Adrenal gland (tissue), 12 donors: ENCODE data around the gene INF2. TPM values are rescaled to one million over a fixed set of nuclear protein-coding genes. Genes with fewer than 3 reads are reported as not detected.

Source experiments
- DNase-seq, 7 donors: peaks; one replicate each; pipeline ENCODE4 v3.0.0-alpha.2; 2019 to 2020
- H3K27ac ChIP-seq, 5 donors: fragments of 200-600 bp; sonication (generic) in 4 of 5; 1 replicate in 3 of 5; 2 replicates in 2 of 5; pipeline versions ENCODE4 v1.5.1 to v1.8.0; 2016 to 2020; ENCODE audit warnings: mild to moderate bottlenecking in 1 of 5
- H3K27me3 ChIP-seq: fragments of 200-600 bp; 2 replicates; pipeline ENCODE4 v1.8.0; 2021
- H3K36me3 ChIP-seq, 2 donors: fragments of 200-600 bp; replicated peaks in 1 of 2; 1 replicate in 1 of 2; 2 replicates in 1 of 2; pipeline versions ENCODE4 v1.5.1 to v1.8.0; 2018 to 2022
- H3K4me1 ChIP-seq, 2 donors: fragments of 200-600 bp; replicated peaks in 1 of 2; 1 replicate in 1 of 2; 2 replicates in 1 of 2; pipeline versions ENCODE4 v1.5.1 to v1.8.0; 2018 to 2021
- H3K4me3 ChIP-seq, 4 donors: fragments of 200-600 bp; sonication (generic) in 3 of 4; one replicate each; pipeline ENCODE4 v1.5.1; 2016 to 2018
- H3K9me3 ChIP-seq, 3 donors: fragments of 200-600 bp; sonication (generic) in 1 of 3; replicated peaks in 1 of 3; 1 replicate in 2 of 3; 2 replicates in 1 of 3; pipeline versions ENCODE4 v1.5.1 to v1.8.0; 2016 to 2021
- POLR2A ChIP-seq, 2 donors: fragments of 450-650 bp; IDR thresholded peaks; one replicate each; pipeline ENCODE4 v1.6.1; 2017; ENCODE audit warnings: antibody characterized with exemption in 2 of 2, mild to moderate bottlenecking in 2 of 2, moderate library complexity in 1 of 2
- WGBS, 4 donors: extraction: QIAGEN DNeasy Blood & Tissue Kit in 2 of 4; methylation state at CpG; one replicate each; pipeline versions ENCODE4 v1.1.5 to v1.1.7; 2013 to 2017; 5-methylcytosine and 5-hydroxymethylcytosine counted together
- intact Hi-C, 2 donors: fragments of 100-400 bp; cut with DNase I; formaldehyde crosslinking; loops; one replicate each; pipeline versions ENCODE4 v1.14.1 to v1.15.0; 2022 to 2023
- polyA plus RNA-seq, 3 donors: library from polyadenylated mRNA; stranded (reverse); fragments of 200-250 nt in 2 of 3; fragments of 350-450 nt in 1 of 3; fragmentation: Illumina TruSeq in 1 of 3; extraction: RNeasy Lipid Tissue Mini Kit (QIAGEN cat#74804) in 1 of 3; gene quantifications; one replicate each; pipeline ENCODE4 v1.2.3, GENCODE V29; 2013 to 2014
- total RNA-seq, 9 donors: library from RNA; depleted of rRNA in 4 of 9; stranded (reverse); fragments of >200 nt in 4 of 9; fragments of 120-200 nt in 1 of 9; fragmentation: NEBNext Ultra II Directional in 1 of 9; extraction: Animal tissue kit (Norgen Biotek cat#: 25700) in 1 of 9; gene quantifications; one replicate each; pipeline versions ENCODE4 v1.1.0 to v1.2.4, GENCODE V29; 2013 to 2023
- TF ChIP-seq, protein P1 (sequence below), 6 experiments: fragments of 450-650 bp in 4 of 6; fragments of 200-600 bp in 2 of 6; sonication (generic) in 1 of 6; IDR thresholded peaks; 1 replicate in 5 of 6; 2 replicates in 1 of 6; pipeline versions ENCODE4 v1.5.1 to v1.8.0; 2016 to 2021; ENCODE audit warnings: antibody characterized with exemption in 6 of 6, mild to moderate bottlenecking in 2 of 6, moderate library complexity in 1 of 6
- donor health status: healthy with polysubstance abuse.
- donor health status: Bipolar disorder and iron deficiency.
- donor health status: DM: yes; HTN: yes; CAD: no.
- donor health status: DM: no; HTN: no; CAD: no.
- donor health status: DM: no; HTN: no; CAD: no.
- donor health status: DM: yes; HTN: yes; CAD: no.

INF2 gene
- total and polyA plus RNA-seq, 12 donors: 8.4 to 217 (median 62.0) TPM

GRCh38 chr14:104705340-104706047, 16.1 kb downstream of the INF2 start:
- no peak overlapping the region for H3K27ac ChIP-seq
- intact Hi-C loops: loop anchor here in 1 of 2 donors (5.0 kb wide), 1 partner anchor 53 kb away; no protein-coding TSS in a partner anchor
- no peaks in the 10 kb centered on the region for H3K9me3 ChIP-seq
- TF ChIP-seq, protein P1, sequence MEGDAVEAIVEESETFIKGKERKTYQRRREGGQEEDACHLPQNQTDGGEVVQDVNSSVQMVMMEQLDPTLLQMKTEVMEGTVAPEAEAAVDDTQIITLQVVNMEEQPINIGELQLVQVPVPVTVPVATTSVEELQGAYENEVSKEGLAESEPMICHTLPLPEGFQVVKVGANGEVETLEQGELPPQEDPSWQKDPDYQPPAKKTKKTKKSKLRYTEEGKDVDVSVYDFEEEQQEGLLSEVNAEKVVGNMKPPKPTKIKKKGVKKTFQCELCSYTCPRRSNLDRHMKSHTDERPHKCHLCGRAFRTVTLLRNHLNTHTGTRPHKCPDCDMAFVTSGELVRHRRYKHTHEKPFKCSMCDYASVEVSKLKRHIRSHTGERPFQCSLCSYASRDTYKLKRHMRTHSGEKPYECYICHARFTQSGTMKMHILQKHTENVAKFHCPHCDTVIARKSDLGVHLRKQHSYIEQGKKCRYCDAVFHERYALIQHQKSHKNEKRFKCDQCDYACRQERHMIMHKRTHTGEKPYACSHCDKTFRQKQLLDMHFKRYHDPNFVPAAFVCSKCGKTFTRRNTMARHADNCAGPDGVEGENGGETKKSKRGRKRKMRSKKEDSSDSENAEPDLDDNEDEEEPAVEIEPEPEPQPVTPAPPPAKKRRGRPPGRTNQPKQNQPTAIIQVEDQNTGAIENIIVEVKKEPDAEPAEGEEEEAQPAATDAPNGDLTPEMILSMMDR (IDR thresholded peaks at IDR 0.05): no peak
- TF ChIP-seq POLR2A (IDR thresholded peaks at IDR 0.05): no peak
- no peak overlapping the region for H3K4me3 ChIP-seq
- WGBS, 4 donors: 91 to 96% (median 95%) methylated on average over 7 to 21 of the region's 21 CpGs
- no peaks in the 10 kb centered on the region for H3K27me3 ChIP-seq
- H3K36me3 ChIP-seq: peaks cover 0 to 49% of the 10 kb centered on the region in 2 donors
- DNase-seq: no peak
- H3K4me1 ChIP-seq: no peaks in the 10 kb centered on the region

GRCh38 chr14:104706733-104707607, 17.6 kb downstream of the INF2 start:
- H3K27me3 ChIP-seq: no peaks in the 10 kb centered on the region
- intact Hi-C loops: loop anchor here in 1 of 2 donors (5.0 kb wide), 1 partner anchor 55 kb away; no protein-coding TSS in a partner anchor
- H3K9me3 ChIP-seq: no peaks in the 10 kb centered on the region
- no peak overlapping the region for H3K27ac ChIP-seq
- H3K4me1 ChIP-seq: no peaks in the 10 kb centered on the region
- DNase-seq: no peak
- H3K4me3 ChIP-seq: no peak overlapping the region
- no peak for TF ChIP-seq POLR2A (IDR thresholded peaks at IDR 0.05)
- TF ChIP-seq, protein P1 (IDR thresholded peaks at IDR 0.05): no peak
- peaks cover 0 to 56% of the 10 kb centered on the region in 2 donors for H3K36me3 ChIP-seq
- WGBS, 4 donors: 70 to 78% (median 74%) methylated on average over 4 to 27 of the region's 28 CpGs

GRCh38 chr14:104707608-104708595, 18.5 kb downstream of the INF2 start:
- TF ChIP-seq POLR2A (IDR thresholded peaks at IDR 0.05): no peak
- TF ChIP-seq, protein P1 (IDR thresholded peaks at IDR 0.05): no peak
- Histone ChIP-seq H3K4me3 (no peak overlapping the region), H3K36me3 (peaks cover 0 to 57% of the 10 kb centered on the region in 2 donors), H3K9me3 (no peaks in the 10 kb centered on the region), H3K4me1 (no peaks in the 10 kb centered on the region), H3K27ac (no peak overlapping the region), H3K27me3 (no peaks in the 10 kb centered on the region)
- no peak for DNase-seq
- intact Hi-C loops: loop anchor here (2.0 to 5.0 kb wide), 2 partner anchors 56 to 57 kb away; no protein-coding TSS in a partner anchor
- WGBS, 4 donors: 54 to 60% (median 57%) methylated on average over 1 to 34 of the region's 34 CpGs
